Neural cell (in vitro differentiated cells): ENCODE data around the gene TRERF1.

Experiments used
- EZH2 ChIP-seq: fragments of 200-600, 300-800 bp; shearing (Covaris generic), sonication (generic); IDR thresholded peaks from 2 replicates; pipeline ENCODE4 v1.6.1; 2014; ENCODE audit warnings: antibody characterized with exemption, low read length, borderline replicate concordance, mild to moderate bottlenecking; ENCODE audit not compliant: insufficient read depth, poor library complexity, severe bottlenecking
- TF ChIP-seq, protein P1 (sequence below): fragments of 450-650 bp; IDR thresholded peaks from 2 replicates; pipeline ENCODE4 v1.5.1; 2014; ENCODE audit warnings: antibody characterized with exemption, mild to moderate bottlenecking, moderate library complexity; ENCODE audit not compliant: poor library complexity, severe bottlenecking
- TF ChIP-seq, protein P2 (sequence below): IDR thresholded peaks from 2 replicates; pipeline ENCODE4 v1.6.1; 2012; ENCODE audit warnings: borderline replicate concordance

DNA sequence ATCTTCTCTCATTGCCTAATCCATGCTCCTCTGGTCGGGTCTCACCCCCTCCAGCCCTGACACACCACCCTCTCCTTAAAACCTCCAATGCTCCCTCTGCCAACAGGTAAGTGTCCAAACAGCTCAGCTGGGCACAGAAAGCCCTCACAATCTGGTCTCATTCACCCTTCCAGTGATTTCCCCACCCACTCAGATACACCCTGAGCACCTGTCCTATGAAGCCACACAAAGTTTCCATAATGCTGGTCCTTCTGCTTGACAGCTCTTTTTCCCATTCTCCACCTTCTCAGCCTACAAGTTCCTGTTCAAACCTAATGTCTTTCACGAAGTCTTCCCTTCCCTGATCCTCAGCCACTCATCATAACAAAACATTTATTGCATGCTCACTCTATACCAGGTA is 164.0 kb downstream of the TRERF1 start:
- TF ChIP-seq, protein P1, sequence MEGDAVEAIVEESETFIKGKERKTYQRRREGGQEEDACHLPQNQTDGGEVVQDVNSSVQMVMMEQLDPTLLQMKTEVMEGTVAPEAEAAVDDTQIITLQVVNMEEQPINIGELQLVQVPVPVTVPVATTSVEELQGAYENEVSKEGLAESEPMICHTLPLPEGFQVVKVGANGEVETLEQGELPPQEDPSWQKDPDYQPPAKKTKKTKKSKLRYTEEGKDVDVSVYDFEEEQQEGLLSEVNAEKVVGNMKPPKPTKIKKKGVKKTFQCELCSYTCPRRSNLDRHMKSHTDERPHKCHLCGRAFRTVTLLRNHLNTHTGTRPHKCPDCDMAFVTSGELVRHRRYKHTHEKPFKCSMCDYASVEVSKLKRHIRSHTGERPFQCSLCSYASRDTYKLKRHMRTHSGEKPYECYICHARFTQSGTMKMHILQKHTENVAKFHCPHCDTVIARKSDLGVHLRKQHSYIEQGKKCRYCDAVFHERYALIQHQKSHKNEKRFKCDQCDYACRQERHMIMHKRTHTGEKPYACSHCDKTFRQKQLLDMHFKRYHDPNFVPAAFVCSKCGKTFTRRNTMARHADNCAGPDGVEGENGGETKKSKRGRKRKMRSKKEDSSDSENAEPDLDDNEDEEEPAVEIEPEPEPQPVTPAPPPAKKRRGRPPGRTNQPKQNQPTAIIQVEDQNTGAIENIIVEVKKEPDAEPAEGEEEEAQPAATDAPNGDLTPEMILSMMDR: no peak
- TF ChIP-seq, protein P2, sequence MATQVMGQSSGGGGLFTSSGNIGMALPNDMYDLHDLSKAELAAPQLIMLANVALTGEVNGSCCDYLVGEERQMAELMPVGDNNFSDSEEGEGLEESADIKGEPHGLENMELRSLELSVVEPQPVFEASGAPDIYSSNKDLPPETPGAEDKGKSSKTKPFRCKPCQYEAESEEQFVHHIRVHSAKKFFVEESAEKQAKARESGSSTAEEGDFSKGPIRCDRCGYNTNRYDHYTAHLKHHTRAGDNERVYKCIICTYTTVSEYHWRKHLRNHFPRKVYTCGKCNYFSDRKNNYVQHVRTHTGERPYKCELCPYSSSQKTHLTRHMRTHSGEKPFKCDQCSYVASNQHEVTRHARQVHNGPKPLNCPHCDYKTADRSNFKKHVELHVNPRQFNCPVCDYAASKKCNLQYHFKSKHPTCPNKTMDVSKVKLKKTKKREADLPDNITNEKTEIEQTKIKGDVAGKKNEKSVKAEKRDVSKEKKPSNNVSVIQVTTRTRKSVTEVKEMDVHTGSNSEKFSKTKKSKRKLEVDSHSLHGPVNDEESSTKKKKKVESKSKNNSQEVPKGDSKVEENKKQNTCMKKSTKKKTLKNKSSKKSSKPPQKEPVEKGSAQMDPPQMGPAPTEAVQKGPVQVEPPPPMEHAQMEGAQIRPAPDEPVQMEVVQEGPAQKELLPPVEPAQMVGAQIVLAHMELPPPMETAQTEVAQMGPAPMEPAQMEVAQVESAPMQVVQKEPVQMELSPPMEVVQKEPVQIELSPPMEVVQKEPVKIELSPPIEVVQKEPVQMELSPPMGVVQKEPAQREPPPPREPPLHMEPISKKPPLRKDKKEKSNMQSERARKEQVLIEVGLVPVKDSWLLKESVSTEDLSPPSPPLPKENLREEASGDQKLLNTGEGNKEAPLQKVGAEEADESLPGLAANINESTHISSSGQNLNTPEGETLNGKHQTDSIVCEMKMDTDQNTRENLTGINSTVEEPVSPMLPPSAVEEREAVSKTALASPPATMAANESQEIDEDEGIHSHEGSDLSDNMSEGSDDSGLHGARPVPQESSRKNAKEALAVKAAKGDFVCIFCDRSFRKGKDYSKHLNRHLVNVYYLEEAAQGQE: no peak
- TF ChIP-seq EZH2: no peak
